H1 (cell line): ENCODE data around the gene PLPP4. TPM values are rescaled to one million over a fixed set of nuclear protein-coding genes. Genes with fewer than 3 reads are reported as not detected.

Experiments
- CTCF ChIA-PET: fragments of 300-600 bp; sonication (Branson Sonifier 250); formaldehyde crosslinking; loops from one replicate; lab custom pipeline; 2021; ENCODE audit not compliant: partially characterized antibody; lab: Charles Lee
- POLR2A ChIA-PET: fragments of 300-600 bp; sonication (Branson Sonifier 250); formaldehyde crosslinking; loops from one replicate; lab custom pipeline; 2021; ENCODE audit warnings: inconsistent platforms; ENCODE audit not compliant: partially characterized antibody; lab: Charles Lee
- DNase-seq, 2 experiments: peaks; one replicate each; pipeline versions ENCODE4 v3.0.0 to v3.0.0-alpha.2; 2010 to 2022; ENCODE audit warnings: low spot score in 2 of 2, low read depth in 1 of 2, mixed read lengths in 1 of 2
- FAIRE-seq: peaks from 2 replicates; lab custom pipeline; 2011; peaks lifted over from hg19 to GRCh38; lab: Jason Lieb, UNC
- H2AFZ ChIP-seq: 2 replicates; pipeline ENCODE4 v1.8.1; 2012; ENCODE audit warnings: low read length, inconsistent platforms
- H2AK5ac ChIP-seq: 2 replicates; pipeline ENCODE4 v1.6.1; 2013; ENCODE audit warnings: low read depth, low read length
- H2BK120ac ChIP-seq: replicated peaks from 2 replicates; pipeline ENCODE3; 2013; ENCODE audit warnings: low read depth, low read length, inconsistent platforms
- H2BK12ac ChIP-seq: 2 replicates; pipeline ENCODE4 v1.6.1; 2013; ENCODE audit warnings: low read depth, low read length
- H2BK15ac ChIP-seq: 2 replicates; pipeline ENCODE4 v1.6.1; 2013; ENCODE audit warnings: low read length
- H2BK20ac ChIP-seq: 2 replicates; pipeline ENCODE4 v1.6.1; 2013; ENCODE audit warnings: low read length
- H2BK5ac ChIP-seq: 2 replicates; pipeline ENCODE4 v1.6.1; 2013; ENCODE audit warnings: low read depth, low read length
- H3K14ac ChIP-seq: 2 replicates; pipeline ENCODE4 v1.6.1; 2013; ENCODE audit warnings: inconsistent platforms; ENCODE audit not compliant: insufficient read length
- H3K18ac ChIP-seq: 2 replicates; pipeline ENCODE4 v1.6.1; 2013; ENCODE audit warnings: low read length; ENCODE audit errors: extremely low read depth
- H3K23ac ChIP-seq: 2 replicates; pipeline ENCODE4 v1.6.1; 2013; ENCODE audit warnings: inconsistent platforms; ENCODE audit not compliant: insufficient read length
- H3K23me2 ChIP-seq: 2 replicates; pipeline ENCODE4 v1.6.1; 2013; ENCODE audit warnings: low read depth, low read length
- H3K27ac ChIP-seq: 2 replicates; pipeline ENCODE4 v1.6.1; 2011; ENCODE audit warnings: low read depth, low read length, inconsistent platforms
- H3K27me3 ChIP-seq, 4 experiments: replicated peaks in 1 of 4; 1 replicate in 1 of 4; 2 replicates in 3 of 4; pipeline versions ENCODE4 v1.6.1 to v1.8.1; 2011 to 2013; ENCODE audit warnings: low read length in 3 of 4, mild to moderate bottlenecking in 3 of 4, inconsistent platforms in 2 of 4, mixed read lengths in 2 of 4, moderate library complexity in 1 of 4; ENCODE audit not compliant: control insufficient read depth in 3 of 4, insufficient read depth in 3 of 4; ENCODE audit errors: extremely low read depth in 1 of 4
- H3K36me3 ChIP-seq, 4 experiments: 2 replicates each; pipeline versions ENCODE4 v1.6.1 to v1.8.1; 2011 to 2013; ENCODE audit warnings: mild to moderate bottlenecking in 4 of 4, low read length in 3 of 4, moderate library complexity in 2 of 4, control low read depth in 1 of 4, inconsistent platforms in 1 of 4; ENCODE audit not compliant: insufficient read depth in 4 of 4, control insufficient read depth in 2 of 4
- H3K4ac ChIP-seq: replicated peaks from 2 replicates; pipeline ENCODE3; 2013; ENCODE audit warnings: low read length, low read depth, mixed read lengths, inconsistent platforms; ENCODE audit not compliant: insufficient read length
- H3K4me1 ChIP-seq, 4 experiments: replicated peaks in 1 of 4; 1 replicate in 1 of 4; 2 replicates in 3 of 4; pipeline versions ENCODE4 v1.6.1 to v1.8.1; 2011 to 2013; ENCODE audit warnings: low read length in 3 of 4, inconsistent platforms in 2 of 4, mixed read lengths in 1 of 4; ENCODE audit not compliant: insufficient read depth in 4 of 4, control insufficient read depth in 3 of 4
- H3K4me2 ChIP-seq, 2 experiments: 2 replicates each; pipeline versions ENCODE4 v1.6.1 to v1.8.1; 2011 to 2013; ENCODE audit warnings: low read depth in 2 of 2, low read length in 2 of 2, control low read depth in 1 of 2, inconsistent platforms in 1 of 2, mild to moderate bottlenecking in 1 of 2; ENCODE audit not compliant: insufficient read depth in 1 of 2
- H3K4me3 ChIP-seq, 4 experiments: fragments of 200-600, 300-600 bp in 1 of 4; sonication (generic), shearing (Covaris generic), sonication (Bioruptor Twin) in 1 of 4; 2 replicates each; pipeline versions ENCODE4 v1.5.1 to v1.8.1; 2011 to 2016; ENCODE audit warnings: low read length in 4 of 4, low read depth in 3 of 4, control low read depth in 2 of 4, inconsistent platforms in 2 of 4, mild to moderate bottlenecking in 2 of 4, mixed read lengths in 1 of 4, moderate library complexity in 1 of 4; ENCODE audit not compliant: insufficient read depth in 2 of 4; ENCODE audit errors: extremely low read depth in 1 of 4
- H3K56ac ChIP-seq: replicated peaks from 2 replicates; pipeline ENCODE3; 2013; ENCODE audit warnings: low read depth, mild to moderate bottlenecking, mixed read lengths, low read length, inconsistent platforms; ENCODE audit not compliant: insufficient read length
- H3K79me1 ChIP-seq: 2 replicates; pipeline ENCODE4 v1.6.1; 2013; ENCODE audit warnings: low read depth, low read length, control low read depth
- H3K79me2 ChIP-seq, 2 experiments: 2 replicates each; pipeline versions ENCODE4 v1.6.1 to v1.8.1; 2012 to 2013; ENCODE audit warnings: low read length in 2 of 2, mild to moderate bottlenecking in 2 of 2, inconsistent platforms in 1 of 2; ENCODE audit not compliant: insufficient read depth in 2 of 2, control insufficient read depth in 1 of 2
- H3K9ac ChIP-seq, 4 experiments: replicated peaks in 1 of 4; 1 replicate in 1 of 4; 2 replicates in 3 of 4; pipeline versions ENCODE4 v1.6.1 to v1.8.1; 2011 to 2013; ENCODE audit warnings: low read depth in 3 of 4, low read length in 3 of 4, control low read depth in 2 of 4, mild to moderate bottlenecking in 2 of 4, moderate library complexity in 2 of 4, inconsistent platforms in 1 of 4; ENCODE audit errors: extremely low read depth in 1 of 4
- H3K9me3 ChIP-seq, 2 experiments: 2 replicates each; pipeline versions ENCODE4 v1.6.1 to v1.8.1; 2012 to 2013; ENCODE audit warnings: mild to moderate bottlenecking in 2 of 2, moderate library complexity in 2 of 2, control low read depth in 1 of 2, inconsistent platforms in 1 of 2, low read depth in 1 of 2, low read length in 1 of 2, mixed read lengths in 1 of 2; ENCODE audit not compliant: insufficient read depth in 2 of 2
- H4K20me1 ChIP-seq, 2 experiments: replicated peaks in 1 of 2; 2 replicates each; pipeline versions ENCODE3 to v1.8.1; 2011 to 2013; ENCODE audit warnings: inconsistent platforms in 2 of 2, low read length in 2 of 2, mild to moderate bottlenecking in 1 of 2; ENCODE audit not compliant: insufficient read depth in 2 of 2, control insufficient read depth in 1 of 2
- H4K5ac ChIP-seq: 2 replicates; pipeline ENCODE4 v1.6.1; 2013; ENCODE audit warnings: low read length, low read depth, mixed read lengths, inconsistent platforms; ENCODE audit not compliant: insufficient read length
- H4K8ac ChIP-seq: 2 replicates; pipeline ENCODE4 v1.8.0; 2013; ENCODE audit warnings: mild to moderate bottlenecking, moderate library complexity, low read length, inconsistent platforms; ENCODE audit not compliant: insufficient read depth; ENCODE audit errors: extremely low read depth
- H4K91ac ChIP-seq: replicated peaks from 2 replicates; pipeline ENCODE3; 2013; ENCODE audit warnings: low read length, mixed read lengths, inconsistent platforms; ENCODE audit not compliant: insufficient read length
- CBX5 ChIP-seq: fragments of 300-800, 300-1000 bp; sonication (generic); IDR thresholded peaks from 2 replicates; pipeline ENCODE4 v1.7.1; 2016; ENCODE audit warnings: antibody characterized with exemption, low read length, low read depth
- CEBPB ChIP-seq: IDR thresholded peaks from 2 replicates; pipeline ENCODE4 v1.6.1; 2012; ENCODE audit warnings: low read depth, low read length
- CHD1 ChIP-seq: IDR thresholded peaks from 2 replicates; pipeline ENCODE4 v1.6.1; 2012; ENCODE audit warnings: low read depth, low read length, improper control_type of control experiment
- CREB1 ChIP-seq: IDR thresholded peaks from 2 replicates; pipeline ENCODE4 v1.6.1; 2012; ENCODE audit warnings: inconsistent platforms
- EP300 ChIP-seq, 2 experiments: IDR thresholded peaks; 1 replicate in 1 of 2; 2 replicates in 1 of 2; pipeline ENCODE4 v1.6.1; 2011 to 2012; ENCODE audit warnings: low read depth in 2 of 2, low read length in 2 of 2, mild to moderate bottlenecking in 2 of 2, borderline replicate concordance in 1 of 2, inconsistent platforms in 1 of 2, moderate library complexity in 1 of 2
- GABPA ChIP-seq: IDR thresholded peaks from 2 replicates; pipeline ENCODE4 v1.6.1; 2011; ENCODE audit warnings: mild to moderate bottlenecking, low read length, moderate library complexity, borderline replicate concordance; ENCODE audit not compliant: insufficient read depth
- KDM5A ChIP-seq: fragments of 200-600 bp; IDR thresholded peaks from 2 replicates; pipeline ENCODE4 v1.7.1; 2012; ENCODE audit warnings: mild to moderate bottlenecking, low read length, inconsistent platforms, mixed read lengths
- POLR2A ChIP-seq, 2 experiments: IDR thresholded peaks; 1 replicate in 1 of 2; 2 replicates in 1 of 2; pipeline ENCODE4 v1.6.1; 2011; ENCODE audit warnings: low read depth in 2 of 2, low read length in 2 of 2, mild to moderate bottlenecking in 2 of 2; ENCODE audit errors: control extremely low read depth in 1 of 2
- POLR2AphosphoS5 ChIP-seq: IDR thresholded peaks from 2 replicates; pipeline ENCODE4 v1.6.1; 2011; ENCODE audit warnings: low read depth, low read length
- RBBP5 ChIP-seq: IDR thresholded peaks from 2 replicates; pipeline ENCODE4 v1.7.1; 2012; ENCODE audit warnings: low read depth, mild to moderate bottlenecking, inconsistent platforms, low read length, moderate library complexity, borderline replicate concordance
- RXRA ChIP-seq: IDR thresholded peaks from 2 replicates; pipeline ENCODE4 v1.6.1; 2011; ENCODE audit warnings: low read depth, mild to moderate bottlenecking, low read length, moderate library complexity; ENCODE audit not compliant: insufficient read depth
- SIRT6 ChIP-seq: IDR thresholded peaks from one replicate; pipeline ENCODE4 v1.7.1; 2012; ENCODE audit warnings: low read length, inconsistent platforms
- SP1 ChIP-seq: IDR thresholded peaks from 2 replicates; pipeline ENCODE4 v1.6.1; 2011; ENCODE audit warnings: low read depth, low read length
- SP4 ChIP-seq: IDR thresholded peaks from 2 replicates; pipeline ENCODE4 v1.6.1; 2012; ENCODE audit warnings: low read length, inconsistent platforms
- WGBS, 2 experiments: shearing (Covaris generic) in 1 of 2; methylation state at CpG; one replicate each; pipeline versions ENCODE4 v1.1.6 to v1.1.7; 2013 to 2015; ENCODE audit warnings: low lambda C conversion rate in 2 of 2, mixed read lengths in 2 of 2, inconsistent platforms in 1 of 2, low coverage in 1 of 2, missing lambda C conversion rate in 1 of 2; ENCODE audit not compliant: insufficient replicate concordance in 2 of 2, insufficient coverage in 1 of 2, insufficient read length in 1 of 2; ENCODE audit errors: extremely low coverage in 1 of 2, missing lambda C conversion rate in 1 of 2; 5-methylcytosine and 5-hydroxymethylcytosine counted together
- polyA plus RNA-seq, 7 experiments: library from polyadenylated mRNA; depleted of rRNA in 3 of 7; stranded (reverse) in 5 of 7; unstranded in 2 of 7; fragments of >200 nt in 5 of 7; fragments of 200-250 nt in 2 of 7; gene quantifications; 1 replicate in 5 of 7; 2 replicates in 1 of 7; 4 replicates in 1 of 7; pipeline versions ENCODE4 v1.2.1 to v1.2.3, GENCODE V29; 2011 to 2013; ENCODE audit warnings: missing spikeins in 2 of 7, mixed read lengths in 2 of 7
- total RNA-seq: library from RNA; stranded (reverse); fragmentation: NEBNext Ultra II Directional; extraction: Animal tissue kit (Norgen Biotek cat#: 25700); gene quantifications from 2 replicates; pipeline ENCODE4 v1.2.1, GENCODE V29; 2021
- TF ChIP-seq, protein P1 (sequence below): IDR thresholded peaks from 2 replicates; pipeline ENCODE4 v1.6.1; 2012; ENCODE audit warnings: inconsistent platforms

PLPP4 gene
- total and polyA plus RNA-seq, 2 of the 8 experiments (the other 6 are each of a cell fraction or from before 2014, with no cell fraction given), result 0.30 TPM; not detected in 1

DNA sequence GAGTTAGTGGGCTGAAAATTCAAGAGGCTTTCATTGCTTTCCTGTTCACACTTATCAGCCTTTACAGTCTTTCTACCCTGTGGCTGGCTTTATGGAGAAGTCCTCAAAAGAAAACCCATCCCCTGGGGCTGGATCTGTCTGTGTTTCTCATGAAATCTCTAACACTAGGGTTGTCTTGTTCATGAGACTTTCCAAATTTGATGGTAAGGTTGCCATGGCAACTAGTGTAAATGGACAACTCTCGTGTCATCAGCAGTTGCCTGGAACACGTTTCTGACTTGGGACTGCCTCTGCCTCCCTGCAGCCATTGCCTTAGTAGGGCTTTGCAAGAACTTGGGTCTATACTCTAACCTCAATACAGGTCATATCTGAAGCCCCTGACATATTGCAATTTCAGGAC lies 35.8 kb upstream of the PLPP4 start:
- H2AK5ac ChIP-seq, result no peak overlapping the region
- H3K9ac ChIP-seq, result no peak overlapping the region
- H3K9me3 ChIP-seq, result no peaks in the 10 kb centered on the region
- H2BK5ac ChIP-seq, result no peak overlapping the region
- 90% methylated on average over 2 of the region's 2 CpGs; no CpG with 5 or more reads in 1 of the 2 experiments for whole genome bisulfite sequencing, 2 experiments
- no peaks in the 10 kb centered on the region for H3K79me1 ChIP-seq
- TF ChIP-seq RXRA (no peak), GABPA (no peak), KDM5A (no peak), EP300 (IDR thresholded peaks at IDR 0.05; ENCODE audit: borderline replicate concordance in 1 of 2, low read depth in 2 of 2, low read length in 2 of 2) (no peak), CREB1 (no peak), SIRT6 (no peak), RBBP5 (no peak), CEBPB (no peak), CHD1 (no peak), SP4 (no peak), SP1 (no peak), POLR2AphosphoS5 (no peak), POLR2A (IDR thresholded peaks at IDR 0.05; ENCODE audit: control extremely low read depth in 1 of 2, low read depth in 2 of 2, low read length in 2 of 2) (no peak), CBX5 (no peak)
- TF ChIP-seq, protein P1, sequence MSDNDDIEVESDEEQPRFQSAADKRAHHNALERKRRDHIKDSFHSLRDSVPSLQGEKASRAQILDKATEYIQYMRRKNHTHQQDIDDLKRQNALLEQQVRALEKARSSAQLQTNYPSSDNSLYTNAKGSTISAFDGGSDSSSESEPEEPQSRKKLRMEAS, result no peak
- no peak overlapping the region for H2BK120ac ChIP-seq
- H3K36me3 ChIP-seq, result no peaks in the 10 kb centered on the region
- POLR2A ChIA-PET, result no interaction called here
- H2BK12ac ChIP-seq, result no peak overlapping the region
- H3K14ac ChIP-seq, result no peak overlapping the region
- no peak overlapping the region for H4K5ac ChIP-seq
- H3K4me2 ChIP-seq, result no peak overlapping the region
- H3K79me2 ChIP-seq, result no peaks in the 10 kb centered on the region
- H3K56ac ChIP-seq, result no peak overlapping the region
- H3K27me3 ChIP-seq, result no peaks in the 10 kb centered on the region
- no peak overlapping the region for H3K27ac ChIP-seq
- no peak overlapping the region for H3K4ac ChIP-seq
- no peak overlapping the region for H2BK15ac ChIP-seq
- no peak overlapping the region for H3K18ac ChIP-seq
- peaks cover 0 to under 1% (median 0%) of the 10 kb centered on the region in 4 experiments; a peak in 1 of 7 replicates for H3K4me1 ChIP-seq
- DNase-seq (no peak), FAIRE-seq (no peak)
- no peak overlapping the region for H2BK20ac ChIP-seq
- H3K23ac ChIP-seq, result no peak overlapping the region
- H2AFZ ChIP-seq, result no peak overlapping the region
- no peak overlapping the region for H4K8ac ChIP-seq
- H4K91ac ChIP-seq, result no peak overlapping the region
- no peak overlapping the region for H3K4me3 ChIP-seq
- H3K23me2 ChIP-seq, result no peaks in the 10 kb centered on the region
- CTCF ChIA-PET, result interaction anchor here (0.9 kb wide), 1 partner anchor 199 kb away, joined by 3 read pairs; no protein-coding TSS in a partner anchor
- no peaks in the 10 kb centered on the region for H4K20me1 ChIP-seq
